OCI-LY7 (cell line): ENCODE results near the gene IMMP2L. TPM values are rescaled to one million over a fixed set of nuclear protein-coding genes. Genes with fewer than 3 reads are reported as not detected.

Experiments used
- BruUV-seq: library from RNA; stranded (reverse); fragments of 400-500 nt; replicated peaks from 2 replicates; lab custom pipeline; 2021; lab: Mats Ljungman, UMichigan
- CTCF ChIA-PET: fragments of 300-600 bp; sonication (Branson Sonifier 250); formaldehyde crosslinking; loops from one replicate; lab custom pipeline; 2022; ENCODE audit warnings: antibody characterized with exemption; ENCODE audit not compliant: unreplicated experiment; lab: Charles Lee
- POLR2A ChIA-PET: fragments of 300-600 bp; sonication (Branson Sonifier 250); formaldehyde crosslinking; loops from one replicate; lab custom pipeline; 2022; ENCODE audit warnings: antibody characterized with exemption; lab: Charles Lee
- DNase-seq: peaks from one replicate; pipeline ENCODE4 v3.0.0-alpha.2; 2015; ENCODE audit warnings: low spot score
- H2AFZ ChIP-seq: fragments of 200-600 bp; sonication (generic), shearing (Covaris generic); 2 replicates; pipeline ENCODE4 v1.6.1; 2014; ENCODE audit warnings: mild to moderate bottlenecking, antibody characterized with exemption, low read length, moderate library complexity
- H3K27ac ChIP-seq: fragments of 200-600 bp; sonication (generic); 2 replicates; pipeline ENCODE4 v1.5.1; 2014; ENCODE audit warnings: mixed run types, low read depth, mild to moderate bottlenecking, moderate library complexity, low read length, inconsistent platforms; ENCODE audit not compliant: poor library complexity, severe bottlenecking
- H3K36me3 ChIP-seq: fragments of 200-600 bp; sonication (generic); 2 replicates; pipeline ENCODE4 v1.6.1; 2014; ENCODE audit warnings: mild to moderate bottlenecking, antibody characterized with exemption, low read length, moderate library complexity, mixed read lengths; ENCODE audit not compliant: insufficient read depth
- H3K4me1 ChIP-seq: fragments of 200-600 bp; sonication (generic); 2 replicates; pipeline ENCODE4 v1.5.1; 2014; ENCODE audit warnings: mild to moderate bottlenecking, low read length; ENCODE audit not compliant: insufficient read depth, poor library complexity, severe bottlenecking
- H3K4me2 ChIP-seq: fragments of 200-600 bp; sonication (generic); 2 replicates; pipeline ENCODE4 v1.6.1; 2014; ENCODE audit warnings: mild to moderate bottlenecking, low read length
- H3K4me3 ChIP-seq: fragments of 200-600 bp; sonication (generic); 2 replicates; pipeline ENCODE4 v1.5.1; 2014; ENCODE audit warnings: mild to moderate bottlenecking, low read depth, low read length; ENCODE audit not compliant: poor library complexity, severe bottlenecking
- H3K79me2 ChIP-seq: fragments of 200-600 bp; sonication (generic); 2 replicates; pipeline ENCODE4 v1.6.1; 2016; ENCODE audit warnings: low read depth, mild to moderate bottlenecking, low read length, moderate library complexity, mixed read lengths; ENCODE audit not compliant: insufficient read depth
- H3K9me2 ChIP-seq: fragments of 200-600 bp; sonication (generic); 2 replicates; pipeline ENCODE4 v1.6.1; 2016; ENCODE audit warnings: mild to moderate bottlenecking, low read length, mixed read lengths; ENCODE audit not compliant: insufficient read depth
- H3K9me3 ChIP-seq: fragments of 200-600 bp; sonication (generic); 2 replicates; pipeline ENCODE4 v1.6.1; 2014; ENCODE audit warnings: mild to moderate bottlenecking, mixed run types, low read length, mixed read lengths
- H4K20me1 ChIP-seq: fragments of 200-600 bp; sonication (generic); 2 replicates; pipeline ENCODE4 v1.6.1; 2014; ENCODE audit warnings: mild to moderate bottlenecking, antibody characterized with exemption, low read length, moderate library complexity, mixed read lengths; ENCODE audit not compliant: insufficient read depth
- EZH2phosphoT487 ChIP-seq: fragments of 200-600 bp; sonication (generic); IDR thresholded peaks from 2 replicates; pipeline ENCODE4 v1.6.1; 2018; ENCODE audit warnings: low read depth, borderline replicate concordance, mild to moderate bottlenecking, mixed run types, antibody characterized with exemption, low read length, moderate library complexity, mixed read lengths
- intact Hi-C: fragments of 100-400 bp; cut with micrococcal nuclease; formaldehyde crosslinking; loops from one replicate; pipeline ENCODE4 v1.10.0; 2022; ENCODE audit not compliant: unreplicated experiment
- total RNA-seq, 2 experiments: library from RNA; depleted of rRNA in 1 of 2; stranded (reverse); fragments of >200 nt in 1 of 2; shearing (Covaris generic) in 1 of 2; gene quantifications; 2 replicates each; pipeline ENCODE4 v1.2.3, GENCODE V29; 2014 to 2022
- TF ChIP-seq, protein P1 (sequence below): fragments of 200-600 bp; sonication (generic); conservative IDR thresholded peaks from 2 replicates; pipeline ENCODE4 v1.5.1; 2014; ENCODE audit warnings: mild to moderate bottlenecking, antibody characterized with exemption, low read length, moderate library complexity, mixed read lengths

The IMMP2L gene
- total RNA-seq, 2 experiments from 2014 or later, result 8.0 to 25.4 TPM

DNA sequence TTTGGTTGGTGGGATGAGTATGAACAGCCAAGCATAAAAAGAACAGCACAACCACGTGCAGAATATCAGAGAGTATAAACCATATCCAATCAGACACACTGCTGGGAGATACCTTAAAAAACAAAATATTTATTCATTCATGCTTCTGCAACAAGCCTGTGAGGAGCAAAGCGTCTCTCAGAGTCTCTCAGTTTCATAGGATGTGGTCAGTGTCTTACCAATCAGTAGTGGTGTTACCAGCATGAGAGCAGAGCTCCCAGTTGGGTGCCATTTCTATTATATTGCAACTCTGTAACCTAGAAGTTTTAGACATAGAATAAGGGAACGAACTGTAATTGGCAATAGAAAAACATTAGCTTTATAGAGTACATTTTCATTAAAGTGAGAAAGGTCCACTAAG lies 917.2 kb downstream of the IMMP2L start:
- Histone ChIP-seq H3K4me2 (no peak overlapping the region), H2AFZ (no peak overlapping the region), H3K9me2 (no peaks in the 10 kb centered on the region), H3K36me3 (no peaks in the 10 kb centered on the region), H3K4me3 (no peak overlapping the region), H3K79me2 (no peaks in the 10 kb centered on the region), H3K4me1 (no peaks in the 10 kb centered on the region), H3K9me3 (no peaks in the 10 kb centered on the region), H4K20me1 (no peaks in the 10 kb centered on the region), H3K27ac (no peak overlapping the region)
- DNase-seq, result no peak
- TF ChIP-seq, protein P1, sequence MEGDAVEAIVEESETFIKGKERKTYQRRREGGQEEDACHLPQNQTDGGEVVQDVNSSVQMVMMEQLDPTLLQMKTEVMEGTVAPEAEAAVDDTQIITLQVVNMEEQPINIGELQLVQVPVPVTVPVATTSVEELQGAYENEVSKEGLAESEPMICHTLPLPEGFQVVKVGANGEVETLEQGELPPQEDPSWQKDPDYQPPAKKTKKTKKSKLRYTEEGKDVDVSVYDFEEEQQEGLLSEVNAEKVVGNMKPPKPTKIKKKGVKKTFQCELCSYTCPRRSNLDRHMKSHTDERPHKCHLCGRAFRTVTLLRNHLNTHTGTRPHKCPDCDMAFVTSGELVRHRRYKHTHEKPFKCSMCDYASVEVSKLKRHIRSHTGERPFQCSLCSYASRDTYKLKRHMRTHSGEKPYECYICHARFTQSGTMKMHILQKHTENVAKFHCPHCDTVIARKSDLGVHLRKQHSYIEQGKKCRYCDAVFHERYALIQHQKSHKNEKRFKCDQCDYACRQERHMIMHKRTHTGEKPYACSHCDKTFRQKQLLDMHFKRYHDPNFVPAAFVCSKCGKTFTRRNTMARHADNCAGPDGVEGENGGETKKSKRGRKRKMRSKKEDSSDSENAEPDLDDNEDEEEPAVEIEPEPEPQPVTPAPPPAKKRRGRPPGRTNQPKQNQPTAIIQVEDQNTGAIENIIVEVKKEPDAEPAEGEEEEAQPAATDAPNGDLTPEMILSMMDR, result no peak
- TF ChIP-seq EZH2phosphoT487, result no peak
- ChIA-PET CTCF (no interaction called here), POLR2A (no interaction called here)
- no TSS peak for BruUV-seq
- intact Hi-C loops, result no loop called here

DNA sequence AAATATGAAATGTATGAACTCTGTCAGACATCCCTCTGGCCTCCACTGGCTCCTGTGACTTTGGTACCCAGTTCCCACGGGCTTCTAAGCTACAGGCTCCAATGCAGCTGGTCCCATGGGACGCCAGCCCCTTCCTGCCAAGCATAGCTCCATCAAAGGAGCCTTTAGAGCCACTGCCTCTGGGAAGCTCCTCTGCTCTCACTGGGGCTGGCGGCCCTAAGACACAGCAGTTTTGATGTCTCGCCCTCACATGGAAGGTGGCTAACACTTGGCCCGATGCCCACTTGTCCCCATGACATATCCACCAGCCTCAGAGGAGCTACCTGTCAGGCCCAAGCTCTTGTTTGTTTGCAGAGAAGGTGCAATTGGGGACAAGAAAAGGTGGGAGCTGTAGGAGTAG lies 925.0 kb downstream of the IMMP2L start:
- no peaks in the 10 kb centered on the region for H4K20me1 ChIP-seq
- H3K27ac ChIP-seq, result no peak overlapping the region
- intact Hi-C loops, result no loop called here
- no peak for DNase-seq
- ChIA-PET CTCF (no interaction called here), POLR2A (no interaction called here)
- no peak overlapping the region for H2AFZ ChIP-seq
- no peaks in the 10 kb centered on the region for H3K9me2 ChIP-seq
- no peaks in the 10 kb centered on the region for H3K9me3 ChIP-seq
- no peaks in the 10 kb centered on the region for H3K36me3 ChIP-seq
- BruUV-seq, result no TSS peak
- no peak overlapping the region for H3K4me3 ChIP-seq
- H3K4me2 ChIP-seq, result no peak overlapping the region
- TF ChIP-seq, protein P1, result no peak
- TF ChIP-seq EZH2phosphoT487, result no peak
- H3K79me2 ChIP-seq, result no peaks in the 10 kb centered on the region
- H3K4me1 ChIP-seq, result no peaks in the 10 kb centered on the region

DNA sequence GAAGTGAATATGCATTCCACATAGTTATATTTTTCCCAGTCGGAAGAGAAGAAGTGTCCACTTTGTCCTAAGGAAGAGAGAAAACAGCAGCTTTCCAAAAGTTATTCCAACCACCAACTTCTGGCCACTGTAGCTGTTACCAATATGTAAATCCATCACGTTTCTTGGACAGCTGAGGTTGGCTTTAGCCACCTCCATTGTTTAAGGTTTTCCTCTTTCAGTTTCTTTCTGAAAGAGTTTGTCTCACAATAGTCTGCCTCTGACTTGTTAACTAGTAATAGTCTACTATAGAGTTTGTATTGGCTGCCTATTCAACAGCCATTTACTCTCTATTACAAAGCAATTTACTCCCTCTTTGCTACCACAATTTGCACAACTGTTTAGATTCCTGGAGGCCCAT lies 929.0 kb downstream of the IMMP2L start:
- no peaks in the 10 kb centered on the region for H3K4me1 ChIP-seq
- no peak overlapping the region for H3K4me3 ChIP-seq
- no peak overlapping the region for H3K27ac ChIP-seq
- no peak for TF ChIP-seq EZH2phosphoT487
- TF ChIP-seq, protein P1, result no peak
- ChIA-PET POLR2A (no interaction called here), CTCF (no interaction called here)
- H3K79me2 ChIP-seq, result no peaks in the 10 kb centered on the region
- no peak overlapping the region for H3K4me2 ChIP-seq
- H3K9me2 ChIP-seq, result no peaks in the 10 kb centered on the region; the same call in 1 of the 2 replicates
- no peaks in the 10 kb centered on the region for H3K36me3 ChIP-seq
- BruUV-seq, result no TSS peak
- no peak overlapping the region for H2AFZ ChIP-seq
- intact Hi-C loops, result no loop called here
- H3K9me3 ChIP-seq, result no peaks in the 10 kb centered on the region
- H4K20me1 ChIP-seq, result no peaks in the 10 kb centered on the region
- no peak for DNase-seq
